Lung (tissue), 12 donors: ENCODE results near the gene KIDINS220. TPM values are rescaled to one million over a fixed set of nuclear protein-coding genes. Genes with fewer than 3 reads are reported as not detected.

Experiments
- ATAC-seq: fragments of 200-7000 bp; cut with Tn5 transposase; one replicate; pipeline ENCODE4 v1.9.1; 2020; ENCODE audit warnings: moderate number of reproducible peaks; ENCODE audit not compliant: insufficient read depth, low FRiP score
- DNase-seq, 3 donors: peaks; one replicate each; pipeline ENCODE4 v3.0.0-alpha.2; 2013 to 2017
- H3K27ac ChIP-seq, 2 donors: one replicate each; pipeline ENCODE4 v1.5.1; 2013; ENCODE audit warnings: mild to moderate bottlenecking in 2 of 2, moderate library complexity in 2 of 2, control low read depth in 1 of 2, inconsistent platforms in 1 of 2, low read depth in 1 of 2, low read length in 1 of 2
- H3K27me3 ChIP-seq, 3 donors: one replicate each; pipeline ENCODE4 v1.5.1; 2013; ENCODE audit warnings: low read length in 2 of 3; ENCODE audit not compliant: control insufficient read depth in 3 of 3, insufficient read depth in 3 of 3
- H3K36me3 ChIP-seq, 4 donors: one replicate each; pipeline ENCODE4 v1.5.1; 2013; ENCODE audit warnings: low read length in 4 of 4, mild to moderate bottlenecking in 1 of 4, moderate library complexity in 1 of 4; ENCODE audit not compliant: control insufficient read depth in 4 of 4, insufficient read depth in 4 of 4
- H3K4me1 ChIP-seq, 5 donors: one replicate each; pipeline ENCODE4 v1.5.1; 2013; ENCODE audit warnings: low read length in 5 of 5, mild to moderate bottlenecking in 2 of 5, moderate library complexity in 1 of 5; ENCODE audit not compliant: control insufficient read depth in 5 of 5, insufficient read depth in 5 of 5
- H3K4me3 ChIP-seq: one replicate; pipeline ENCODE4 v1.5.1; 2013; ENCODE audit warnings: mild to moderate bottlenecking, control low read depth, moderate library complexity
- H3K9ac ChIP-seq, 2 donors: one replicate each; pipeline ENCODE4 v1.5.1; 2013; ENCODE audit warnings: low read length in 2 of 2, control low read depth in 1 of 2; ENCODE audit not compliant: insufficient read depth in 1 of 2
- H3K9me3 ChIP-seq, 4 donors: one replicate each; pipeline ENCODE4 v1.5.1; 2013; ENCODE audit warnings: low read length in 3 of 4, mild to moderate bottlenecking in 1 of 4, moderate library complexity in 1 of 4; ENCODE audit not compliant: control insufficient read depth in 4 of 4, insufficient read depth in 3 of 4
- CTCF ChIP-seq: IDR thresholded peaks from 2 replicates; pipeline ENCODE4 v1.5.1; 2012; ENCODE audit warnings: mild to moderate bottlenecking; ENCODE audit errors: control extremely low read depth, extremely low read depth
- WGBS, 2 donors: extraction: QIAGEN DNeasy Blood & Tissue Kit; methylation state at CpG; one replicate each; pipeline ENCODE4 v1.1.7; 2013; 5-methylcytosine and 5-hydroxymethylcytosine counted together
- polyA plus RNA-seq, 2 donors: library from polyadenylated mRNA; stranded (reverse); fragments of 200-250 nt; gene quantifications; one replicate each; pipeline ENCODE4 v1.2.1, GENCODE V29; 2013
- total RNA-seq, 2 donors: library from RNA; depleted of rRNA in 1 of 2; stranded (reverse); fragments of >200 nt in 1 of 2; gene quantifications; one replicate each; pipeline ENCODE4 v1.2.1, GENCODE V29; 2014 to 2021
- donor health status: control.
- donor health status: control.
- donor health status: Bipolar disorder and iron deficiency.
- donor health status: healthy.
- donor health status: DM: yes; HTN: yes; CAD: no.

Gene KIDINS220
- total and polyA plus RNA-seq, 4 donors = 16.2 to 211 (median 36.4) TPM

GRCh38 chr2:8848328-8849100, 11.1 kb upstream of the KIDINS220 start:
- no peak overlapping the region for H3K27ac ChIP-seq
- no peaks in the 10 kb centered on the region for H3K9me3 ChIP-seq
- DNase-seq (no peak), ATAC-seq (no peak)
- 76 to 82% methylated on average over 7 of the region's 7 CpGs for WGBS, 2 donors
- no peak for TF ChIP-seq CTCF
- H3K27me3 ChIP-seq = no peaks in the 10 kb centered on the region
- H3K36me3 ChIP-seq = no peaks in the 10 kb centered on the region
- H3K9ac ChIP-seq = no peak overlapping the region
- H3K4me3 ChIP-seq = no peak overlapping the region
- peaks cover 0 to 9% (median 0%) of the 10 kb centered on the region in 5 donors for H3K4me1 ChIP-seq

GRCh38 chr2:8847400-8847799, 10.0 kb upstream of the KIDINS220 start:
- no peak overlapping the region for H3K4me3 ChIP-seq
- no peaks in the 10 kb centered on the region for H3K27me3 ChIP-seq
- no peak overlapping the region for H3K27ac ChIP-seq
- no peaks in the 10 kb centered on the region for H3K36me3 ChIP-seq
- DNase-seq (no peak), ATAC-seq (no peak)
- peaks cover 0 to 9% (median 0%) of the 10 kb centered on the region in 5 donors for H3K4me1 ChIP-seq
- TF ChIP-seq CTCF = no peak
- WGBS, 2 donors = 89 to 91% methylated on average over 6 of the region's 6 CpGs
- H3K9ac ChIP-seq = no peak overlapping the region
- no peaks in the 10 kb centered on the region for H3K9me3 ChIP-seq

- Histone ChIP-seq H3K9me3 (no peaks in the 10 kb centered on the region), H3K27me3 (no peaks in the 10 kb centered on the region), H3K36me3 (no peaks in the 10 kb centered on the region), H3K4me3 (no peak overlapping the region), H3K9ac (no peak overlapping the region), H3K27ac (no peak overlapping the region), H3K4me1 (peaks cover 0 to 4% (median 2%) of the 10 kb centered on the region in 5 donors)
- ATAC-seq = no peak
- DNase-seq = no peak
- WGBS, 2 donors = 38 to 77% methylated on average over 4 of the region's 4 CpGs
- no peak for TF ChIP-seq CTCF
Observed at GRCh38 chr2:8841932-8842331, 4.5 kb upstream of the KIDINS220 start.
